Measurements from ENCODE around the gene C1QTNF8. TPM values are rescaled to one million over a fixed set of nuclear protein-coding genes. Genes with fewer than 3 reads are reported as not detected.
A peak's percentile ranks its signal among the peaks of the same experiment; 100 is the strongest.

The C1QTNF8 gene
- total and polyA plus RNA-seq, 2 of the 13 experiments (the other 11 are each of a cell fraction or from before 2014, with no cell fraction given) = 0.09 TPM; not detected in 1

DNA sequence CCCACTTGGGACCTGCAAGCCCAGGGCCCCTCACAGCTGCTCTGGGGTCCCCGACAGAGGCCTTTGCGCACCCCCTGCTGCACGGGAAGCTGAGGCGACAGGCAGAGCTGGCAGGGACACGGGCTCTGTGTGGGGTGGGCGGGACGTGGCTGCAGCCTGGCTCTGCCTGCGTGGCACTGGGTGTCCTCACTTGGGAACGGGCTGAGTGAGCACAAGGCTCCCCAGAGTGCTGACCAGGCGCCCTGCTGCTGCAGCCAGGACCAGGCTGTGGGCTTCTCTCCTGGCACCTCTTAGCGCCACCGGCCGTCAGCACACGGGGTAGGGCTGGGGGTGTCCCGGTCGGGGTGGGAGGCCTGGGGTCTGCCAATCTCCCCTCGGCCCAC is 6.6 kb downstream of the C1QTNF8 start (continued):
- TF ChIP-seq, protein P1, sequence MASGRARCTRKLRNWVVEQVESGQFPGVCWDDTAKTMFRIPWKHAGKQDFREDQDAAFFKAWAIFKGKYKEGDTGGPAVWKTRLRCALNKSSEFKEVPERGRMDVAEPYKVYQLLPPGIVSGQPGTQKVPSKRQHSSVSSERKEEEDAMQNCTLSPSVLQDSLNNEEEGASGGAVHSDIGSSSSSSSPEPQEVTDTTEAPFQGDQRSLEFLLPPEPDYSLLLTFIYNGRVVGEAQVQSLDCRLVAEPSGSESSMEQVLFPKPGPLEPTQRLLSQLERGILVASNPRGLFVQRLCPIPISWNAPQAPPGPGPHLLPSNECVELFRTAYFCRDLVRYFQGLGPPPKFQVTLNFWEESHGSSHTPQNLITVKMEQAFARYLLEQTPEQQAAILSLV (CRISPR knock-in tag; IDR thresholded peaks at IDR 0.05; ENCODE audit: borderline replicate concordance) = no peak
- TF ChIP-seq SATB2 (CRISPR knock-in tag; IDR thresholded peaks at IDR 0.05) (no peak), NRL (CRISPR knock-in tag; IDR thresholded peaks at IDR 0.05; ENCODE audit: borderline replicate concordance) (no peak), THAP11 (CRISPR knock-in tag; IDR thresholded peaks at IDR 0.05) (no peak), ARNT (IDR thresholded peaks at IDR 0.05) (no peak), NCOA5 (CRISPR knock-in tag; IDR thresholded peaks at IDR 0.05) (no peak), ZNF792 (CRISPR knock-in tag; IDR thresholded peaks at IDR 0.05) (0 out of 2 replicates have a peak, but pooled peaks have one; percentile 2), TAF15 (IDR thresholded peaks at IDR 0.05; ENCODE audit: low read depth, low read length, poor library complexity, severe bottlenecking) (no peak), ZNF782 (CRISPR knock-in tag; IDR thresholded peaks at IDR 0.05; ENCODE audit: borderline replicate concordance) (no peak), ZNF543 (CRISPR knock-in tag; IDR thresholded peaks at IDR 0.05) (no peak), MAFK (conservative IDR thresholded peaks at IDR 0.05 in 1 of 2, IDR thresholded peaks at IDR 0.05 in 1 of 2; ENCODE audit: low read length in 2 of 2) (0 out of 4 replicates have a peak, but pooled peaks of 1 of the 2 experiments have one; percentile 3), POGZ (CRISPR knock-in tag; IDR thresholded peaks at IDR 0.05) (0 out of 2 replicates have a peak, but pooled peaks have one; percentile 11), ZNF34 (CRISPR knock-in tag; IDR thresholded peaks at IDR 0.05; ENCODE audit: borderline replicate concordance) (no peak; the same call in 1 of the 2 replicates), ZNF878 (CRISPR knock-in tag; IDR thresholded peaks at IDR 0.05) (no peak), HES4 (CRISPR knock-in tag; IDR thresholded peaks at IDR 0.05; ENCODE audit: borderline replicate concordance) (0 out of 2 replicates have a peak, but pooled peaks have one; percentile 46)
- TF ChIP-seq, protein P2, sequence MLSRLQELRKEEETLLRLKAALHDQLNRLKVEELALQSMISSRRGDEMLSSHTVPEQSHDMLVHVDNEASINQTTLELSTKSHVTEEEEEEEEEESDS (CRISPR knock-in tag; IDR thresholded peaks at IDR 0.05; ENCODE audit: borderline replicate concordance) = no peak
- TF ChIP-seq, protein P3, sequence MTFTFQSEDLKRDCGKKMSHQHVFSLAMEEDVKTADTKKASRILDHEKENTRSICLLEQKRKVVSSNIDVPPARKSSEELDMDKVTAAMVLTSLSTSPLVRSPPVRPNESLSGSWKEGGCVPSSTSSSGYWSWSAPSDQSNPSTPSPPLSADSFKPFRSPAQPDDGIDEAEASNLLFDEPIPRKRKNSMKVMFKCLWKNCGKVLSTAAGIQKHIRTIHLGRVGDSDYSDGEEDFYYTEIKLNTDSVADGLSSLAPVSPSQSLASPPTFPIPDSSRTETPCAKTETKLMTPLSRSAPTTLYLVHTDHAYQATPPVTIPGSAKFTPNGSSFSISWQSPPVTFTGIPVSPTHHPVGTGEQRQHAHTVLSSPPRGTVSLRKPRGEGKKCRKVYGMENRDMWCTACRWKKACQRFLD (CRISPR knock-in tag; IDR thresholded peaks at IDR 0.05; ENCODE audit: borderline replicate concordance) = peak; percentile 12; the same call in 1 of the 2 replicates
- TF ChIP-seq, protein P4, sequence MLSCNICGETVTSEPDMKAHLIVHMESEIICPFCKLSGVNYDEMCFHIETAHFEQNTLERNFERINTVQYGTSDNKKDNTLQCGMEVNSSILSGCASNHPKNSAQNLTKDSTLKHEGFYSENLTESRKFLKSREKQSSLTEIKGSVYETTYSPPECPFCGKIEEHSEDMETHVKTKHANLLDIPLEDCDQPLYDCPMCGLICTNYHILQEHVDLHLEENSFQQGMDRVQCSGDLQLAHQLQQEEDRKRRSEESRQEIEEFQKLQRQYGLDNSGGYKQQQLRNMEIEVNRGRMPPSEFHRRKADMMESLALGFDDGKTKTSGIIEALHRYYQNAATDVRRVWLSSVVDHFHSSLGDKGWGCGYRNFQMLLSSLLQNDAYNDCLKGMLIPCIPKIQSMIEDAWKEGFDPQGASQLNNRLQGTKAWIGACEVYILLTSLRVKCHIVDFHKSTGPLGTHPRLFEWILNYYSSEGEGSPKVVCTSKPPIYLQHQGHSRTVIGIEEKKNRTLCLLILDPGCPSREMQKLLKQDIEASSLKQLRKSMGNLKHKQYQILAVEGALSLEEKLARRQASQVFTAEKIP (CRISPR knock-in tag; IDR thresholded peaks at IDR 0.05; ENCODE audit: borderline replicate concordance) = no peak
- TF ChIP-seq, protein P5, sequence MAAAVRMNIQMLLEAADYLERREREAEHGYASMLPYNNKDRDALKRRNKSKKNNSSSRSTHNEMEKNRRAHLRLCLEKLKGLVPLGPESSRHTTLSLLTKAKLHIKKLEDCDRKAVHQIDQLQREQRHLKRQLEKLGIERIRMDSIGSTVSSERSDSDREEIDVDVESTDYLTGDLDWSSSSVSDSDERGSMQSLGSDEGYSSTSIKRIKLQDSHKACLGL (CRISPR knock-in tag; IDR thresholded peaks at IDR 0.05) = 0 out of 2 replicates have a peak, but pooled peaks have one; percentile 13
